ENCODE measurements around the gene DDX27. TPM values are rescaled to one million over a fixed set of nuclear protein-coding genes. Genes with fewer than 3 reads are reported as not detected.

The DDX27 gene
- total and polyA plus RNA-seq, 4 donors = 8.8 to 16.0 (median 13.0) TPM

- H3K36me3 ChIP-seq (ENCODE audit: control insufficient read depth in 4 of 4, insufficient read depth in 3 of 4, low read depth in 1 of 4, low read length in 3 of 4) = peaks cover 0 to 2% (median 0%) of the 10 kb centered on the region in 4 donors
- no peaks in the 10 kb centered on the region for H3K9me3 ChIP-seq (ENCODE audit: control insufficient read depth in 4 of 4, low read length in 3 of 4)
- peaks cover 18 to 48% (median 26%) of the 10 kb centered on the region in 4 donors for H3K4me1 ChIP-seq (ENCODE audit: control insufficient read depth in 4 of 4, insufficient read depth in 4 of 4, low read length in 3 of 4)
- TF ChIP-seq HNF4A (conservative IDR thresholded peaks at IDR 0.05) (peak in 1 of 2 donors; percentile 15), YY1 (IDR thresholded peaks at IDR 0.05) (no peak)
- TF ChIP-seq, protein P1, sequence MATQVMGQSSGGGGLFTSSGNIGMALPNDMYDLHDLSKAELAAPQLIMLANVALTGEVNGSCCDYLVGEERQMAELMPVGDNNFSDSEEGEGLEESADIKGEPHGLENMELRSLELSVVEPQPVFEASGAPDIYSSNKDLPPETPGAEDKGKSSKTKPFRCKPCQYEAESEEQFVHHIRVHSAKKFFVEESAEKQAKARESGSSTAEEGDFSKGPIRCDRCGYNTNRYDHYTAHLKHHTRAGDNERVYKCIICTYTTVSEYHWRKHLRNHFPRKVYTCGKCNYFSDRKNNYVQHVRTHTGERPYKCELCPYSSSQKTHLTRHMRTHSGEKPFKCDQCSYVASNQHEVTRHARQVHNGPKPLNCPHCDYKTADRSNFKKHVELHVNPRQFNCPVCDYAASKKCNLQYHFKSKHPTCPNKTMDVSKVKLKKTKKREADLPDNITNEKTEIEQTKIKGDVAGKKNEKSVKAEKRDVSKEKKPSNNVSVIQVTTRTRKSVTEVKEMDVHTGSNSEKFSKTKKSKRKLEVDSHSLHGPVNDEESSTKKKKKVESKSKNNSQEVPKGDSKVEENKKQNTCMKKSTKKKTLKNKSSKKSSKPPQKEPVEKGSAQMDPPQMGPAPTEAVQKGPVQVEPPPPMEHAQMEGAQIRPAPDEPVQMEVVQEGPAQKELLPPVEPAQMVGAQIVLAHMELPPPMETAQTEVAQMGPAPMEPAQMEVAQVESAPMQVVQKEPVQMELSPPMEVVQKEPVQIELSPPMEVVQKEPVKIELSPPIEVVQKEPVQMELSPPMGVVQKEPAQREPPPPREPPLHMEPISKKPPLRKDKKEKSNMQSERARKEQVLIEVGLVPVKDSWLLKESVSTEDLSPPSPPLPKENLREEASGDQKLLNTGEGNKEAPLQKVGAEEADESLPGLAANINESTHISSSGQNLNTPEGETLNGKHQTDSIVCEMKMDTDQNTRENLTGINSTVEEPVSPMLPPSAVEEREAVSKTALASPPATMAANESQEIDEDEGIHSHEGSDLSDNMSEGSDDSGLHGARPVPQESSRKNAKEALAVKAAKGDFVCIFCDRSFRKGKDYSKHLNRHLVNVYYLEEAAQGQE (IDR thresholded peaks at IDR 0.05) = no peak
- DNase-seq (ENCODE audit: low spot score) = no peak
- WGBS = 28% methylated on average over 3 of the region's 3 CpGs
- H3K9ac ChIP-seq (ENCODE audit: low read depth in 1 of 2, low read length in 2 of 2) = peak overlapping the region; percentile 84 to 85
- peak overlapping the region; percentile 84 to 95 for H3K27ac ChIP-seq (ENCODE audit: low read depth in 1 of 2, low read length in 2 of 2)
- no peaks in the 10 kb centered on the region for H3K27me3 ChIP-seq (ENCODE audit: control insufficient read depth in 4 of 4, insufficient read depth in 4 of 4, low read length in 3 of 4)
- peak overlapping the region in 2 of 3 donors; percentile 5 to 11 for H3K4me3 ChIP-seq (ENCODE audit: low read depth in 1 of 3, low read length in 3 of 3)
These were observed 34.5 kb upstream of the DDX27 start for GRCh38 chr20:49184691-49185070.

- Histone ChIP-seq H3K27ac (ENCODE audit: low read depth in 1 of 2, low read length in 2 of 2) (peak overlapping the region; percentile 84 to 95), H3K9me3 (ENCODE audit: control insufficient read depth in 4 of 4, low read length in 3 of 4) (no peaks in the 10 kb centered on the region), H3K4me3 (ENCODE audit: low read depth in 1 of 3, low read length in 3 of 3) (peak overlapping the region in 2 of 3 donors; percentile 33 to 92), H3K36me3 (ENCODE audit: control insufficient read depth in 4 of 4, insufficient read depth in 3 of 4, low read depth in 1 of 4, low read length in 3 of 4) (peaks cover 0 to 2% (median 0%) of the 10 kb centered on the region in 4 donors), H3K9ac (ENCODE audit: low read depth in 1 of 2, low read length in 2 of 2) (peak overlapping the region; percentile 85 to 92), H3K4me1 (ENCODE audit: control insufficient read depth in 4 of 4, insufficient read depth in 4 of 4, low read length in 3 of 4) (peaks cover 18 to 43% (median 24%) of the 10 kb centered on the region in 4 donors), H3K27me3 (ENCODE audit: control insufficient read depth in 4 of 4, insufficient read depth in 4 of 4, low read length in 3 of 4) (no peaks in the 10 kb centered on the region)
- 33% methylated on average over 6 of the region's 6 CpGs for WGBS
- peak; percentile 24 to 59 for TF ChIP-seq RXRA (IDR thresholded peaks at IDR 0.05)
- TF ChIP-seq EGR1 (IDR thresholded peaks at IDR 0.05; ENCODE audit: low read depth in 2 of 2) = no peak
- TF ChIP-seq YY1 (IDR thresholded peaks at IDR 0.05) = peak; percentile 41
- TF ChIP-seq FOXA1 (IDR thresholded peaks at IDR 0.05) = no peak
- TF ChIP-seq JUND (IDR thresholded peaks at IDR 0.05) = peak in 1 of 2 donors; percentile 50
- no peak for TF ChIP-seq NR2F2 (IDR thresholded peaks at IDR 0.05)
- TF ChIP-seq HNF4G (IDR thresholded peaks at IDR 0.05) = no peak
- no peak for TF ChIP-seq RAD21 (IDR thresholded peaks at IDR 0.05)
- TF ChIP-seq FOXA2 (IDR thresholded peaks at IDR 0.05) = no peak
- TF ChIP-seq, protein P1 (IDR thresholded peaks at IDR 0.05) = peak; percentile 13
- no peak for TF ChIP-seq GABPA (IDR thresholded peaks at IDR 0.05 in 1 of 2, conservative IDR thresholded peaks at IDR 0.05 in 1 of 2)
- TF ChIP-seq, protein P2, sequence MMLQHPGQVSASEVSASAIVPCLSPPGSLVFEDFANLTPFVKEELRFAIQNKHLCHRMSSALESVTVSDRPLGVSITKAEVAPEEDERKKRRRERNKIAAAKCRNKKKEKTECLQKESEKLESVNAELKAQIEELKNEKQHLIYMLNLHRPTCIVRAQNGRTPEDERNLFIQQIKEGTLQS (IDR thresholded peaks at IDR 0.05) = no peak
- no peak for TF ChIP-seq MAX (IDR thresholded peaks at IDR 0.05)
- TF ChIP-seq ZBTB33 (IDR thresholded peaks at IDR 0.05) = no peak
- TF ChIP-seq TAF1 (conservative IDR thresholded peaks at IDR 0.05) = no peak
- TF ChIP-seq SP1 (IDR thresholded peaks at IDR 0.05) = peak; percentile 11
- no peak for TF ChIP-seq CTCF (IDR thresholded peaks at IDR 0.05; ENCODE audit: low read depth, low read length, missing input control)
- TF ChIP-seq HNF4A (conservative IDR thresholded peaks at IDR 0.05) = peak in 1 of 2 donors; percentile 39
- no peak for DNase-seq (ENCODE audit: low spot score)
These were observed 34.0 kb upstream of the DDX27 start for GRCh38 chr20:49185071-49185761.
